Right lobe of liver (tissue), 4 donors: ENCODE data around the gene SNRNP40.
A peak's percentile ranks its signal among the peaks of the same experiment; 100 is the strongest.

Experiments used
- POLR2A ChIP-seq: fragments of 450-650 bp; IDR thresholded peaks from one replicate; pipeline ENCODE4 v1.6.1; 2017; ENCODE audit warnings: antibody characterized with exemption, mild to moderate bottlenecking
- TF ChIP-seq, protein P1 (sequence below), 4 donors: fragments of 200-600 bp in 3 of 4; fragments of 450-650 bp in 1 of 4; IDR thresholded peaks; one replicate each; pipeline versions ENCODE4 v1.5.1 to v1.8.0; 2016 to 2022; ENCODE audit warnings: antibody characterized with exemption in 4 of 4, mild to moderate bottlenecking in 2 of 4
- donor health status: DM: no; HTN: no; CAD: no.
- donor health status: DM: no; HTN: no; CAD: no.
- donor health status: DM: no; HTN: yes; CAD: no.

DNA sequence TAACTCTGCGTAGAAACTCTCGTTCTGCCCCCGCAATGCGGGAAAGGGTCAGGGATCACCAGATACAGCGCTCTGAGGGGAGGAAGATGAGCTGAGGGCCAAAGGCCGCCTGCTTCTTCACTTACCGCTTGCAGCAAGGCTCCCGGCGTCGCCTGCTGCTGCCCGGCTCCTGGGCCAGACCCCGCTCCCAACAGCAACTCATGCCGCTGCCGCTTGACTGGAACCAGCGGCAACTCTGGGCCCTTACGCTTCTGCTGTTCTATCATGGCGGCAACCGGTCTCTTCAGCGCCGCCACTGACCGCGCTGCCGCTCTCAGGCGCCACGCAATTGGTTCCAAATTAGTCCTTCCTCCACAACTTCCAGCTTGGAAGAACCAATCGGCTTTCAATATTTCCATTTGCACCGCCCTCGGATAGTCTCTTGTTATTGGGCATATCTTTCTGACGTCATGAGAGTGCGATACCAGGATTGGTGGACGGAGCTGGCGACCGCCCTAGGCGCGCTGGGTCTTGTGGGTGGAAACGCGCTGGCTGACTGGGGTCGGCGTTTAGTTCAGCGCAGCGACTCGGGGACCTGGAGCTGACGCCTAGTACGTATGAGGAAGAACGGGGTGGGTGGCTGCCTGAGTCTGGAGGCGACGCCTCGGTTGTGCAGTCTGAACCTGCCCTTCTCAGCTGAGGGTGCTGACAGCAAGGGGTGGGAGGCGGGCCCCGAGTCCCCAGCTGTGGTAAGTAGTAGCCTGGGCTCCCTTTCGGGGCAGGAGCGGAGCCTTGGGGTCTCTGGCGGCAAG is at the start of gene SNRNP40, which contains the start of gene ZCCHC17:
- TF ChIP-seq, protein P1, sequence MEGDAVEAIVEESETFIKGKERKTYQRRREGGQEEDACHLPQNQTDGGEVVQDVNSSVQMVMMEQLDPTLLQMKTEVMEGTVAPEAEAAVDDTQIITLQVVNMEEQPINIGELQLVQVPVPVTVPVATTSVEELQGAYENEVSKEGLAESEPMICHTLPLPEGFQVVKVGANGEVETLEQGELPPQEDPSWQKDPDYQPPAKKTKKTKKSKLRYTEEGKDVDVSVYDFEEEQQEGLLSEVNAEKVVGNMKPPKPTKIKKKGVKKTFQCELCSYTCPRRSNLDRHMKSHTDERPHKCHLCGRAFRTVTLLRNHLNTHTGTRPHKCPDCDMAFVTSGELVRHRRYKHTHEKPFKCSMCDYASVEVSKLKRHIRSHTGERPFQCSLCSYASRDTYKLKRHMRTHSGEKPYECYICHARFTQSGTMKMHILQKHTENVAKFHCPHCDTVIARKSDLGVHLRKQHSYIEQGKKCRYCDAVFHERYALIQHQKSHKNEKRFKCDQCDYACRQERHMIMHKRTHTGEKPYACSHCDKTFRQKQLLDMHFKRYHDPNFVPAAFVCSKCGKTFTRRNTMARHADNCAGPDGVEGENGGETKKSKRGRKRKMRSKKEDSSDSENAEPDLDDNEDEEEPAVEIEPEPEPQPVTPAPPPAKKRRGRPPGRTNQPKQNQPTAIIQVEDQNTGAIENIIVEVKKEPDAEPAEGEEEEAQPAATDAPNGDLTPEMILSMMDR (IDR thresholded peaks at IDR 0.05), result peak in 2 of 4 donors; percentile 31 to 38
- peak; percentile 81 for TF ChIP-seq POLR2A
